HG02870 (cell line): ENCODE results near the gene RHOBTB3.
A peak's percentile ranks its signal among the peaks of the same experiment; 100 is the strongest.
"Not testable (repeated sequence)": the region's sequence is repeated elsewhere in the genome, so short reads cannot be mapped to it uniquely, and the experiment has no call there.

Experiments
- ATAC-seq: cut with Tn5 transposase; IDR thresholded peaks from one replicate; pipeline ENCODE4 v1.9.1; 2021; ENCODE audit warnings: mild to moderate bottlenecking, moderate library complexity; ENCODE audit not compliant: unreplicated experiment

The RHOBTB3 gene

DNA sequence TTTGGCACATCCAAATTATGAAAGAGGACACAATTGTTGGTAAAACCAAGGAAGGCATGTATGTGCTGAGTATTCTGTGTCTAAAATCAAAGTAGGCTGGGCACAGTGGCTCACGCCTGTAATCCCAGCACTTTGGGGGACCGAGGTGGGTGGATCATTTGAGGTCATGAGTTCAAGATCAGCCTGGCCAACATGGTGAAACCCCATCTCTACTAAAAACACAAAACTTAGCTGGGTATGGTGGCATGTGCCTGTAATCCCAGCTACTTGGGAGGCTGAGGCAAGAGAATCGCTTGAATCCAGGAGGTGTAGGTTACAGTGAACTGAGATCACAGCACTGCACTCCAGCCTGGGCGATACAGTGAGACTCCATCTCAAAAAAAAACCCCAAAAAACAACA is 105.8 kb downstream of the RHOBTB3 start:
- not testable (repeated sequence) for ATAC-seq

- ATAC-seq, result no peak
Measured at GRCh38 chr5:95837492-95837891, 106.4 kb downstream of the RHOBTB3 start.

DNA sequence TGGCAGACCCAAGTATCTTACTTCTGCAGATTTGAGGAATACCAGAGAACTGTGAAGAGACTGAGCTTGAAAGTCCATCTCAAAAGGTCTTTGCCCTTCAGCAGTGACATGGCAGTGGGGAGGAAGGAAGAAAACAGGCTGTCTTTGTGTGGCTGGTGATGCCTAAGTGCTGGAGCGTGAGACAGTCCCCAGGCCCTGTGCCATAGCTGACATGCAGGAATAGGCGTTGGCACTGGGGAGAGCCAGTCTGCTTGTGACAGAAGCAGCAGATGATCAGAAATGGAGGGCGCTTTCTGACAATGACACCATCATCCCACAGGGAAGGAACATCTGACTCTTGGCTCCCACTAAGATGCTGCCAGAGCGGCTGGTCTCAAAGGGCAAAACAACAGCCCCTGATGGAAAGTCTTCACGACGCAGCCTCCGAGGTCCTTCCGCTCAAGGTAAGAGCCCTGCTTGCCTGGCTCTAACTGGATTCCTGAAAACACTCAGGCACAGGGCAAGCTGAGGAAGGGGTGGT is 106.9 kb downstream of the RHOBTB3 start:
- no peak for ATAC-seq

DNA sequence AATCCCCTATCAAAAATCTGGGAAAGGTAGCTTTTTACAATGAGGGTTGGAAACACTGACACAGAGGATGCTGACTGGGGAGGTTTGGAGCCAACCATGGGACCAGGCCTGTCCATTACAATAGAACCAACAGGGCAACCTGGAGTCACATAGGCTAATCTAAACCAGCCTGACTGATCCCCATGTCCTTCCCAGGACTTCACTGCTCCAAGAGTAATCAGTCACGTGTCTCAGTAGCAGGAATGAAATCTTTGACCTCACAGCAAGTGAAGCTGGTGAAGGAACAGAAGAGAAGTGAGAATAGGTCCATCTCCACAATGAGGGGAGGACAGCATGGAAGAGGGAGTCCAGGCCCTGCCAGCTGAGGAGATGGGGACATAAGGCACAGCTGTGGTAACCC is 107.4 kb downstream of the RHOBTB3 start:
- ATAC-seq, result no peak

DNA sequence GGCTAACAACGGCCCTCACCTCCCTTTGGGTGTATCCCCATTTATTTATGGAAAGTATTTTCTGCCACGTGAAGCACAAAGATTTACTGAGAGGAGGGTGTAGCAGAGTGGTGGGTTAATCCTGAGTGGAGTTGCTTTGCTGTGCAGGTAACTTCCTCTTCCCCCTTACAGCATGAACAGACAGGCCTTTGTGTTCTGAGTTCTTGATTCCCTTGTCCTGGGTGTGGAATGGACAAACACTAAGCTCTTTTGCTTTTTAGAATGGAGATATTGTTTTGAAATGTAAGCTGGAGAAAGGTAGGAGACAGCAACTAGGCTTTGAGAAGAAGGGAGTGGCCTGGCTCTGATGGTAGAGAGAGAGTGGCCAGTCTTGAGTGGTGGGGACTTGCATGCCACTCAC is 108.5 kb downstream of the RHOBTB3 start:
- ATAC-seq, result no peak

- ATAC-seq, result no peak
Measured at GRCh38 chr5:95840956-95841705, 110.0 kb downstream of the RHOBTB3 start.

GRCh38 chr5:95841914-95842812 is 111.0 kb downstream of the RHOBTB3 start:
- no peak for ATAC-seq

- peak; percentile 89 for ATAC-seq
Measured at GRCh38 chr5:95842854-95843544, 111.9 kb downstream of the RHOBTB3 start.

DNA sequence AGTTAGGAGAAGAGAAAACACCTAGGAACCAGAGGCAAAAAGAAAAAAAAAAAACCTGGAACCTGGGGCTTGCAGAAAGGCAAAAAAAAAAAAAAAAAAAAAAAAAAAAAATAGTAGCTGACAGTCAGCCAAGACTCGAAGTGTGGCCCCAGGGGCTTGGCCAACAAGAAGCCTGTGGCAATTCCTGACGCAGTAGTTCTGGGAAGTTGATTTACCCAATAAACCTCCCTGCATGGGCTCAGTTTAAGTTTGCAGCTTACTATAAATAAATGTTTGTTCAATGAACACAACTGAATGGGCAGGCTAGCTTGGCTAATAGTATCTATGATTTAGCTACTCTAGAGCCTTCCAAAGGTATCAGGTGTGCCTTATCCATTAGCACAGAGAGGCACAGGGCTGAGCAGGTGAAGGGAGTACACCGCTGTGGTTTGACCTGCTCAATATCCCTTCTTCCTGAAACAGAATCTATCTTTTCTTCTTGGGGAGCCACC is 112.6 kb downstream of the RHOBTB3 start:
- no peak for ATAC-seq

- ATAC-seq, result no peak
Measured at GRCh38 chr5:95845391-95845790, 114.3 kb downstream of the RHOBTB3 start.
